ENCODE measurements around the gene HYOU1.

Gene HYOU1

GRCh38 chr11:118996926-118997626, 59.9 kb downstream of the HYOU1 start:
- TF ChIP-seq Cebpa-rat (IDR thresholded peaks at IDR 0.05) = no peak
- peaks cover 27% of the 10 kb centered on the region for H3K4me1 ChIP-seq
- H3K36me3 ChIP-seq = peaks cover 40% of the 10 kb centered on the region
- H4K20me1 ChIP-seq = no peaks in the 10 kb centered on the region
- H3K4me2 ChIP-seq = peak overlapping the region; percentile 91
- peak overlapping the region; percentile 87 for H3K9ac ChIP-seq
- H3K4me3 ChIP-seq = peak overlapping the region; percentile 86
- peak overlapping the region; percentile 65 for H3K27ac ChIP-seq
- peaks cover 10% of the 10 kb centered on the region for H3K9me3 ChIP-seq
- H3K27me3 ChIP-seq = no peaks in the 10 kb centered on the region
